Peyer's patch (tissue), 4 donors: Measurements from ENCODE around the gene RIPPLY3.

ENCODE experiments used
- CTCF ChIP-seq, 6 experiments: fragments of 450-650 bp in 4 of 6; fragments of 200-600 bp in 2 of 6; sonication (generic) in 1 of 6; IDR thresholded peaks; one replicate each; pipeline ENCODE4 v1.5.1; 2017 to 2019; ENCODE audit warnings: antibody characterized with exemption in 6 of 6, mild to moderate bottlenecking in 3 of 6, moderate library complexity in 1 of 6
- POLR2A ChIP-seq, 2 donors: fragments of 450-650 bp; IDR thresholded peaks; one replicate each; pipeline ENCODE4 v1.5.1; 2017; ENCODE audit warnings: antibody characterized with exemption in 2 of 2, mild to moderate bottlenecking in 2 of 2, moderate library complexity in 2 of 2

- TF ChIP-seq CTCF (IDR thresholded peaks at IDR 0.05) (no peak), POLR2A (IDR thresholded peaks at IDR 0.05) (no peak)
These were observed 22.1 kb downstream of the RIPPLY3 start for GRCh38 chr21:37028570-37028969.
